Inflammatory macrophage treated with lipopolysaccharide for 4 hours (primary cell): ENCODE measurements around the gene VAV2.

ENCODE experiments used
- DNase-seq: peaks from one replicate; pipeline ENCODE4 v3.0.0-alpha.2; 2020

VAV2 gene

DNA sequence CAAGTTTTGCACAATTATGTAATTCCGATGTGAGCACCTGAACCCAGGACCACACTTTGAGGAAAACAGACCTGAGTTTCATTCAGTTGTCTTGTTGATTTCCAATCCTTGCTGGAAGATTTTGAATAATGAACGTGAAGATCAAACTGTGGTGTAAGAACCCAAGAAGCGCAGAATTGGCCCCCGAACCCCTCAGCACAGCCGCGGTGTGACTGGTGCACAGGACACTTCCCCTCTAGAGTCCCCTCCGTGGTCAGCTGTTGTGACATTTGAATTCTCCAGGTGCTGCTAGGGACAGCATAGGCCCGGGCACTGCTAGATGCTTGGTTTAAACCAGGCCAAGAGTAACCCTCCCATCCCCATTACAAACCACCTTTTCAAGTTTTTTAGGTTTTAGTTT is 34.9 kb upstream of the VAV2 start:
- no peak for DNase-seq

GRCh38 chr9:134026581-134026980 is 34.5 kb upstream of the VAV2 start:
- DNase-seq: no peak

DNA sequence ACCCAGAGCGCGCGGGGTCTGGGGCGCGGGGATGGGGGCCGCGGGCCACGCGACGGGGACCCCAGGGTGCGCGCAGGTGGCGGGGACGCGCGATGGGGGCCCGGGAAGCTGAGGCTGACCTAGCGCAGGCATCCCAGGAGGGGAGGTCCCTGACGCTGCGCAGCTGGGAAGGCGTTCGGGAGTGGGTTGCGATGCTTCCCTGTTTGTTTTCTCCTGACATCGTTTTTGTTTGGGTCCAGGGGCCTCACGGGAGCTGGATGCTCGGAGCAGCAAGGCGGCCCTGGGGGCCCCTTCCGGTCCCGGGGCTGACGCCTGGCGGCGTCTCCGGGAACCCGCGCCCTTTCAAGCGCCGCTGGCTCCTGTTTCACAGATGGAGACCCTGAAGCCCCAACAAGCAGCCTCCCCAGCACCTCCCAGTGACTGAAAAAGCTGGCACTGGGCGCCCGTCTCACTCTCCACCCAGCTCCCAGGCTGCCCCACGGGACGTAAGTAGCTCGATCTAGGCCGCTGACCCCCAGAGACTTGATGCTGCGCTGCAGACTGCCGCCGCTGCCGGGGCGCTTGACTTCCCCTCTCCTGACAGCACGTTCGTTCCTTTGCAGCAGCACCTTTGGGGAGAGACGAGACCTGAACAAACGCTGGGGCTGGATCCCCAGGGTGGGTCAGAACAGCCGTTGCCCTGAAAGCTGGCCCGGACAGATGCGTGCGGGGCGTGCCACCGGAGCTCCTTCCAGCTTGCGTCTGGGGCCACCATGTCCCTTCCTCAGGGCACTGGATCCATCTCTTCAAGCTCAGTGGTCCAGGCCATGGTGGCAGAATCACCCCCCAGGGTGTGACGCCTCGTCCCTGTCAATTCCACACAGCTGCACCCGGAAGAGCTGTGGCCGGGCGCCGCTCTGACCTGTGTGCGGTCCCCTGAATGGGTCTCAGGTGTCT is 33.8 kb upstream of the VAV2 start:
- peak; percentile 11 for DNase-seq

- peak; percentile 98 for DNase-seq
Observed at GRCh38 chr9:134024828-134025605, 32.9 kb upstream of the VAV2 start, which contains the start of gene BRD3OS. Gene BRD3OS, plus strand, starts transcription at chr9:134025481. Its CDS starts 1,267 bp downstream, at chr9:134026748.

DNA sequence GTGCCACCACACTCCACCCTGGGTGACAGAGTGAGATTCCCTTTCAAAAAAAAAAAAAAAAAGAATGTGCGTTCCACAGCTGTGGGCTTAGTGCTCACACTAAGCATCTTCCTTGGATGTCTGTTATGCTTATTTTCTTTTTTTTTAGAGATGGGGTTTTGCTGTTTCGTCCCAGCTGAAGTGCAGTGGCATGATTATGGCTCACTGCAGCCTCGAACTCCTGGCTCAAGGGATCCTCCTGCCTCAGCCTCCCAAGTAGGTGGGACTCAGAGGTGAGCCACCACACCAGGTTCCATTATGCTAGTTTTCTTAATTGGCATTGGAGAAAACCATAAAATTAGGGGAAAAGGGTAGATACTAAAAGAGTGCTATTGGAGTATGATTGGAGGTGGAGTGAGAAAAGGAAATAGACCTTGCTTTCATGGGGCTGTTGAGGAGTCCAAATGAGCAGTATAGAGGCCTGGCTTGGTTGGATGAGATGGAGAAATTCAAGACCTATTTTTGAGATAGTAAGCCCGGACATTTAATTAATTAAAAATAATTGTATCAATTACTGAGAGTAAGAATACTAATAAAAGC is 32.2 kb upstream of the VAV2 start:
- DNase-seq: no peak

GRCh38 chr9:134014946-134015345 is 22.8 kb upstream of the VAV2 start:
- DNase-seq: no peak

- DNase-seq: no peak
Observed at GRCh38 chr9:134011401-134011800, 19.3 kb upstream of the VAV2 start.

DNA sequence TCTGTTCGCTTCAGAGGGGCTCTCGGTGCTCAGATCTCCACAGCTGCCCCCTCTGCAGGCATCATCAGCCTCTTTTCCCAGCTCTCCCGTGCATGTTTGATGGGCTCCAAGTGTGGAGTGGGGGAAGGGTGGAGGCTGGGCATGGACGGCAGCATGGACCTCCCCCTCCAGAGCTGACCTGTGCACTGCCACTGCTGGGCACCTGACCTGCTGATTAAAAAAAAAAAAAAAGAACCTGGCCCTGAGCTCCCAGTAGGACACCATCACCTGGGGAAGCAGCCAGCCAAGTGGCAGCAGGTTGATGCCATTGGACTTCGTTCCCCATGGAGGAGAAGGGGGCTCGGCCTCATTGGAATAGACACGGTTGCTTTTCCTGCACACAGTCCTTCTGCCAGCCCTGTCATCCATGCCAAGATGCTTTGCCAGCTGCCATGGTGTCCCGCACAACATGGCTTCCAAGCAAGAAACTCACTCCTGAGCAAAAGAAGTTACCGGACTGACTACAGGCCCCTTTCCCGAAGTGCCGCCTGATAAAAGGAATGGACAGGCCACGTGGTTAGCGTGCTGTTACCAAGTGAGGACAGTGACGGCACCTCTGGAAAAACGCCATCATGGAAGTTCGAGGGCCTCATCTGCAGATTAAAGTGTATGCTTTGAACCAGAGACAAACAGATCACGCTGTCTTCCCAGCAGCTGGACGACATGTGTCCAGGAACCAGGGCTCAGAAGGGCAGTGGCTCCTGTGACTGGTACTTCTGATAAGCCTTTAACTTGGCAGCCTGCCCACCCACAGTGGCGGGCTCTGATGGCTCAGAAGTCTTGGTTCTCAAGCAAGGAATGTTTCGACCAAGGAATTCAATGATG is 18.4 kb upstream of the VAV2 start:
- DNase-seq: no peak

GRCh38 chr9:134007571-134007970 is 15.4 kb upstream of the VAV2 start:
- DNase-seq: no peak

DNA sequence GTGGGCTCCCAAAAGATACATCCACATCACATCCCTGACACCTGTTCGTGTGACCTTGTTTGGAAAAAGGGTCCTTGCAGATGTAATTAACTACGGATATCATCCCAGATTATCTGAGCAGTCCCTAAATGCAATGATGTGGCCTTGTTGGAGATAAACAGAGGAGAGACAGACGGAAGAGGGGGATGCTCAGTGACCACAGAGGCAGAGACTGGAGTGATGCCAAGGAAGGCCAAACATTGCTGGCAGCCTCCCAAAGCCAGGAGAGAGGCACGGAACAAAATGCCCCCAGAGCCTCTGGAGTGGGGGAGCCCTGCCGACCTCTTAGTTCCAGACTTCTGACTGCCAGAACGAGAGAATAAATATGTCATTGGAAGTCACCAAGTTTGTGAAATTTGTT is 15.0 kb upstream of the VAV2 start:
- no peak for DNase-seq

DNA sequence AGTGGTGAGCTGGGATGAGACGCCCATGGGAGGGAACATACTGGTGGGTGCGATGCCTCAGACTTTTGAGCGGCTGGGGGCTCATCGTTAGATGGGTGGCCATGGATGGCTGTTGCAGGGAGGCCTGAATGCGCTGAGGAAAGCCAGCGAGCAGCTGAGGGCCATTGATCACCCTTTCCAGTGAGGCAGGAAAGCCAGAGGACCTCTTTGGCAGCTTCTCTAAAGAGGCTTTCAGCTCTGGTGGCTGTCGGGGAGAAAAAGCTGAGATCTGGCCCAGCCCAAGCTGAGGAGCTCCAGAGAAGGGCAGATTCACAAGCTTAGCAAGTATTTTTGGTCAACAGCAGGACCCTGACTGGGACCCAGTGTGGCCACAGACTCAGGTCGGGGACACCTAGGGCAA is 13.3 kb upstream of the VAV2 start:
- DNase-seq: no peak

DNA sequence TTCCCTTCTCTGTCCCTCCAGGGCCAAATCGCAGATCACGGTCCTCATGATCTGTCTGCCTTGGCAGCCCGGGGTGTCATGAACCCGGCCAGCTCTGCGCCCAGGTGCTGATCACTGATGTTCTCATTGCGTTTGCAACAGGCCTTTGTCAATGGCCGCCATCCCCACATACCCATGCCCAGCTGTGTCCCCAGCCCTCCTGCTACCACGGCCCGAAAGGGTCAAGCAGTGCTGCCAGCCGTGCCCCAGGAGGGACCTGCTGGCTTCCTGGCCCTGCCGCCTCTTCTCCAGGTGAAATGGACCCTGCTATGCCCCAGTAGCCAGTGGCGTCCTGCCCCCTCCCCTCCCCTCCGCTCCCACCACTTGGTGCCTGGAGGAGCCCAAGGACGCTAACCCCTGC is 12.8 kb upstream of the VAV2 start:
- DNase-seq: no peak

DNA sequence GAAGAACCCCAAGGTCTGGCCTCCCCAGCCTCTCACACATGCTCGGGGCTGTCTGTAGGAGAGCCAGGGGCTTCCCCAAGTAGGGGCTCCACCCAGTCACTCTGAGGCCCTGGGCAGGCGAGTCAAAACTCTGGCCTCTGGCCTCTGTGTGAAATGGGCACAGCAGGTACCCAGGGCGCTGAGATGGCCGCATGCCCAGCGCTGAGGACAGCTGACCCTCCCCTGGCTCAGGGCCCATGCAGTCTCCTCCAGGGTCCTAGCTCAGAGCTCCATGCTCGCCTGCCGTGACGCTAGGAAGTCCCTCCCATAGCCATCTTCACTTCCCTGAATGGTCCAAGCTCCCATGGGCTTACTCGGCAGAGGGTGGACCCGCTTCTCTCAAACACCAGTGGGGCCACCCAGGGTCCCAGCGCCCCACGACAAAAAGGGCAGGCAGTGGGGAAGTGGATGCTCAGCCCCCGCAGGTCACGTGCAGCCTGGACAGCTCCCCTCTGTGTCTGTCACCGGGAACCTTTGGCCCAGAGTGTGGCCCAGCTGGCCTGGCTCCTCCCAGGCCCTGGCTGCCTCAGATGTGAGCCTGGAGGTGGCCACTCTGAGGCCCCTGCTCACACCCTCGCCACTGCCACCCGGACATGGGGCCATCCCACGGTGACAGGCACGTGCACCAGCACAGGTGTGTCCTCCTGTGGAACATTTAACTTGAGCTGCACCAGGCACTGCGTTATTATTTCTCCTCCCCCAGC is 12.2 kb upstream of the VAV2 start:
- no peak for DNase-seq

DNA sequence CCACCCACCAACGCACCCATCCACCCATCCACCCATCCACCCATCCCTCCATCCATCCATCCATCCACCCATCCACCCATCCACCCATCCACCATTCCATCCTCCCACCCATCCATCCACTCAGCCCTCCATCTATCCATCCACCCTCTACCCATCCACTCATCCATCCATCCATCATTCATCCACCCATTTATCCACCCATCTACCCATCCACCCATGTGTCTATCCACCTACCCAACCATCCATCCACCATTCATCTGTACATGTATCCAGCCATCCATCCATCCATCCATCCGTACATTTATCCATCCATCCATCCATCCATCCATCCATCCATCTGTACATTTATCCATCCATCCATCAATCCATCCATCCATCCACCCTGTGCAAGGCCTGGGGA is 11.1 kb upstream of the VAV2 start:
- no peak for DNase-seq

- DNase-seq: no peak
Observed at GRCh38 chr9:134002796-134003195, 10.7 kb upstream of the VAV2 start.

DNA sequence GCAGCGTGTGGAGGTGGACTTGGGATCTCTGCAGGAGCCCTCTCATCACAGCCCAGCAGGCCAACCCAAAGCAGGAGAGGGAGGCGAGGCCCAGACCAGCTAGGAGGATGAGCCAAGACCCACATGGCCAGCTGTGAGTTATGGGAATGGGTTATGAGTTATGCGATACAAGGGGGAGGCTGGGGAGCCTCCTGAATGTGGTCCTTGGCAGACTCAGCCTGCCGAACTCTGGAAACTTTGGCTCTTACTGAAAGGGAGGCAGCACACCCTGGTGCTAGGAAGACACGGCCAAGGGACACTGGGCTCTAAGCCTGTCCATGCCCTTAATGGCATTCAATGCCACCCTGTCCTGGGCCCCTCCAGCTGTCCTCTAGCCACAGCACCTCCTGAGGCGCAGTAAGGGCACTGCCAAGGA is 7.7 kb upstream of the VAV2 start:
- no peak for DNase-seq

DNA sequence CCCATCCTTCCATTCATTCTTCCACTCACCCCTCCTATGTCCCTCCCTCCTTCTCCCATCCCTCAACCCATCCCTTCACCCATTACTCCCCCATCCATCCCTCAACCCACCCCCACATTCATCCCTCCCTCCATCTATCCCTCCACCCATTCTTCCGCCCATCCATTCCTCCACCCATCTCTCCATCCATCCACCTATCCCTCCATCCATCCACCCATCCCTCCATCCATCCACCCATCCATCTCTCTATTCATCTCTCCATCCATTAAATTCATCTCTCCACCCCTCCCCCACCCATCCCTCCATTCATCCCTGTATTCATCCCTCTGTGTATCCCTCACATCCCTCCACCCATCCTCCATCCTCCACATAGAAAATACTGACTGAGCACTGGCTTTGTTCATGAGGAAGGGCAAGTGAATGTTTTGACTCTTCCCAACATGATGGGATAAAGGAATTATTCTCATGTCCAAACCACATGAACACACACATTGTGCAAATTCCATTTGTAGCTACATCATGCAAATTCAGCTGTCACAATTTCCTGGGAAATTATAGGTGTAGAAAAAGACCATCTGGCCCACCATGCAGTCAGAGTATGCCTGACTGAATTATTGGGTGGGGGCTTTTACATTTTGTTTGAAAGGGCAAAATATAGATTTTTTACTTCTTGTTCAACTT is 6.9 kb upstream of the VAV2 start:
- DNase-seq: no peak

GRCh38 chr9:133997584-133997983 is 5.5 kb upstream of the VAV2 start:
- DNase-seq: no peak

GRCh38 chr9:133996531-133997520 is 4.7 kb upstream of the VAV2 start:
- DNase-seq: peak; percentile 12
